ENCODE data around the gene TBL1X.

DNA sequence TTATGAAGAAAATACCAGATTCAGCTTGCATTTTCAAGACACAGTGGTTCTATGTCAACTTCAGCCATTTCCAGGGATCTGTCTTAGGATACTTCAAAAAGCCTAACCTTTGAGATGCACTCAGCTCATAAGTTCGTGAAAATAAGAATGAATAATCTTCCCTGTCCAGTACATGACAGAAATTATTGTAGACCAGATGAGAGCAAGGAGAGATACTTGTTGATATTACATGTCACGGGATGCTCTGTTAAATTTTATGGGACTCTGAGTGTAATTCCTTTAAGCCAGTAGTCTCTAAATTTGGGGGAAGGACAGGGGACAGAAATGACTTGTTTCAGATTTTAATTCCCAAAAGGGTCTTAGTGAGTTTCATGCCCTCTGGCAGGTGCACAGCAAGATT is 8.8 kb downstream of the TBL1X start:
- no peak for TF ChIP-seq POLR2A (IDR thresholded peaks at IDR 0.05)
- TF ChIP-seq, protein P1, sequence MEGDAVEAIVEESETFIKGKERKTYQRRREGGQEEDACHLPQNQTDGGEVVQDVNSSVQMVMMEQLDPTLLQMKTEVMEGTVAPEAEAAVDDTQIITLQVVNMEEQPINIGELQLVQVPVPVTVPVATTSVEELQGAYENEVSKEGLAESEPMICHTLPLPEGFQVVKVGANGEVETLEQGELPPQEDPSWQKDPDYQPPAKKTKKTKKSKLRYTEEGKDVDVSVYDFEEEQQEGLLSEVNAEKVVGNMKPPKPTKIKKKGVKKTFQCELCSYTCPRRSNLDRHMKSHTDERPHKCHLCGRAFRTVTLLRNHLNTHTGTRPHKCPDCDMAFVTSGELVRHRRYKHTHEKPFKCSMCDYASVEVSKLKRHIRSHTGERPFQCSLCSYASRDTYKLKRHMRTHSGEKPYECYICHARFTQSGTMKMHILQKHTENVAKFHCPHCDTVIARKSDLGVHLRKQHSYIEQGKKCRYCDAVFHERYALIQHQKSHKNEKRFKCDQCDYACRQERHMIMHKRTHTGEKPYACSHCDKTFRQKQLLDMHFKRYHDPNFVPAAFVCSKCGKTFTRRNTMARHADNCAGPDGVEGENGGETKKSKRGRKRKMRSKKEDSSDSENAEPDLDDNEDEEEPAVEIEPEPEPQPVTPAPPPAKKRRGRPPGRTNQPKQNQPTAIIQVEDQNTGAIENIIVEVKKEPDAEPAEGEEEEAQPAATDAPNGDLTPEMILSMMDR (IDR thresholded peaks at IDR 0.05), result no peak

Measured in adrenal gland (tissue), 5 donors.